SK-N-SH treated with all-trans-retinoic acid at 6 μM for 48 hours (cell line): ENCODE results near the gene RBM19.
A peak's percentile ranks its signal among the peaks of the same experiment; 100 is the strongest.

Source experiments
- ATAC-seq: fragments of 200-7000 bp; cut with Tn5 transposase; 3 replicates; pipeline ENCODE4 v1.9.1; 2020; ENCODE audit warnings: mild to moderate bottlenecking, moderate library complexity
- ARNTL ChIP-seq: fragments of 450-650 bp; formaldehyde crosslinking; IDR thresholded peaks from 2 replicates; pipeline ENCODE4 v1.5.0; 2020; ENCODE audit warnings: low read depth, mild to moderate bottlenecking, moderate library complexity, borderline replicate concordance
- BACH2 ChIP-seq: fragments of 250-450 bp; sonication (Bioruptor Pico); IDR thresholded peaks from 2 replicates; pipeline ENCODE4 v1.9.0; 2021; ENCODE audit warnings: mild to moderate bottlenecking, borderline replicate concordance
- CSDC2 ChIP-seq: fragments of 250-450 bp; sonication (Bioruptor Pico); IDR thresholded peaks from 2 replicates; pipeline ENCODE4 v1.5.0; 2020; ENCODE audit warnings: mild to moderate bottlenecking, moderate library complexity
- ESRRG ChIP-seq: fragments of 250-450 bp; sonication (Bioruptor Pico); IDR thresholded peaks from 2 replicates; pipeline ENCODE4 v1.6.1; 2021; ENCODE audit warnings: mild to moderate bottlenecking
- GLIS3 ChIP-seq: fragments of 250-450 bp; sonication (Bioruptor Pico); IDR thresholded peaks from 2 replicates; pipeline ENCODE4 v1.5.0; 2020; ENCODE audit warnings: mild to moderate bottlenecking, moderate library complexity
- OSR1 ChIP-seq: fragments of 250-450 bp; sonication (Bioruptor Pico); IDR thresholded peaks from 2 replicates; pipeline ENCODE4 v1.8.0; 2022; ENCODE audit warnings: moderate library complexity, mild to moderate bottlenecking, inconsistent platforms
- PPARA ChIP-seq: fragments of 250-450 bp; sonication (Bioruptor Pico); IDR thresholded peaks from 2 replicates; pipeline ENCODE4 v1.5.0; 2020; ENCODE audit warnings: mild to moderate bottlenecking, borderline replicate concordance
- RARB ChIP-seq: fragments of 250-450 bp; sonication (Bioruptor Pico); IDR thresholded peaks from 2 replicates; pipeline ENCODE4 v1.8.0; 2021; ENCODE audit warnings: mild to moderate bottlenecking, moderate library complexity
- TCF4 ChIP-seq: fragments of 250-450 bp; sonication (Bioruptor Pico); IDR thresholded peaks from 2 replicates; pipeline ENCODE4 v1.8.0; 2021; ENCODE audit warnings: mild to moderate bottlenecking, moderate library complexity, borderline replicate concordance
- ZFP3 ChIP-seq: fragments of 250-450 bp; sonication (Bioruptor Pico); IDR thresholded peaks from 2 replicates; pipeline ENCODE4 v1.5.0; 2020; ENCODE audit warnings: mild to moderate bottlenecking, moderate library complexity
- ZFP30 ChIP-seq: fragments of 450-650 bp; formaldehyde crosslinking; IDR thresholded peaks from 2 replicates; pipeline ENCODE4 v1.5.0; 2022; ENCODE audit warnings: mild to moderate bottlenecking, moderate library complexity
- ZNF565 ChIP-seq: fragments of 450-650 bp; formaldehyde crosslinking; conservative IDR thresholded peaks from 2 replicates; pipeline ENCODE4 v1.5.0; 2020; ENCODE audit warnings: low read depth, mild to moderate bottlenecking, moderate library complexity
- ZNF70 ChIP-seq: fragments of 450-650 bp; formaldehyde crosslinking; IDR thresholded peaks from 2 replicates; pipeline ENCODE4 v1.5.0; 2020; ENCODE audit warnings: mild to moderate bottlenecking, moderate library complexity
- ZNF8 ChIP-seq: fragments of 450-650 bp; formaldehyde crosslinking; IDR thresholded peaks from 2 replicates; pipeline ENCODE4 v1.5.0; 2020; ENCODE audit warnings: mild to moderate bottlenecking, moderate library complexity
- TF ChIP-seq, protein P1 (sequence below): fragments of 250-450 bp; sonication (Bioruptor Pico); IDR thresholded peaks from 2 replicates; pipeline ENCODE4 v1.5.1; 2020; ENCODE audit warnings: low read depth, mild to moderate bottlenecking, moderate library complexity
- TF ChIP-seq, protein P2 (sequence below): fragments of 250-450 bp; sonication (Bioruptor Pico); IDR thresholded peaks from 2 replicates; pipeline ENCODE4 v1.8.0; 2021; ENCODE audit warnings: low read depth, mild to moderate bottlenecking, moderate library complexity, borderline replicate concordance
- TF ChIP-seq, protein P3 (sequence below): fragments of 250-450 bp; sonication (Bioruptor Pico); IDR thresholded peaks from 2 replicates; pipeline ENCODE4 v1.5.0; 2020; ENCODE audit warnings: mild to moderate bottlenecking, moderate library complexity
- TF ChIP-seq, protein P4 (sequence below): fragments of 250-450 bp; sonication (Bioruptor Pico); IDR thresholded peaks from 2 replicates; pipeline ENCODE4 v1.5.1; 2021; ENCODE audit warnings: mild to moderate bottlenecking, moderate library complexity

Gene RBM19

DNA sequence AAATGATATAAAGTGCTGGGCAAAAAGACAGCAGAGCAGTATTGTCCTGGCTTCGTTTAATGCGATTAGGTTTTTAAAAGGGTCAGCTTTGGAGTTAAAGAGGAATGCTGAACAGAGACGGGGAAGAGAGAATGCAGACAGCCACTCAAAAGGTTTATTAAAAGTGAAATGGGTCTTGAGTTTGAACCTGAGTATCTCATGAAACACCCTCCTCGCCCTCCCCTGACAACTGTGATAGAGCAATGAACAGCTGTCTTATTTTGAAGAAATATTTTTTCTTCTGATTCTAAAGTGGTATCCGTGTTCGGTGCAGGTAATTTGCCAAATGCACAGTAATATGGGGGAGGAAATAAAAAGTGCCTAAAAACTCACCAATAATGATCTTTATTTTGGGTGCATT lies 73.6 kb downstream of the RBM19 start:
- no peak for ATAC-seq
- no peak for TF ChIP-seq OSR1

DNA sequence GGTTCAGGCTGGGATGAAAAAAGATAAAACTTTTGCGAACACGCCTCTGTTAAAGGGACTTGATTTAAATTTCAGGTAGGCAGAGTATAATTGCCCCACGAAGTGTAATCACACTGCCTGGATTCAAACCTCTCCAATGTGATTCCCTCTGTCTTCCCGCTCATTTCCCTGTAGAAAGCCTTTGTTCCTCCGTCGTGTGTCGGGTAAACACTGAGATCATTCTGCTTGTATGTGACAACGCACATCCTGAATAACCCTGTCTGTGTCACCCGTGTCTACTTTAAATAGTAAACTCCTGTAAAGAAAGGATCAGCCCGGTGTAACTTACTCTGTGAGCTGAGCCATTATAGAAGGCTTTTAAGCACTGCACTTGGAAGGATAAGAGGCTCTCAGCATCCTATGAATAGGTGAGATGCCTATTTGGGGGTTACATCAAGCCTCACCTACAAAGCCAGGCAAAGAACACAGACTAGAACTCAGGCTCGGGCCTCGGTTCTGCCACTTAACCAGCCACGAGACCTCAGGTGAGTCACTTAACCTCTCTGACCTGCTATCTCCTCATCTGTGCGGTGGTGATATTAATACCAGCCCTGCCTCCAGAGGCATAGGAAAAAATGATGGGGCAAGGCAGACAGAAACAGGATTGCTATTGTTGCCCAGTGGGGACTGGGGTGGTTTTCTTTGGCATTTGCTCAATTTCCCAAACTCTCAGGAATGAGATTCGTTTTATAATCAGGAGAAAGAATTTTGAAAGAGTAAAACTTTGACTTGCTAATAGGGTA lies 74.2 kb downstream of the RBM19 start:
- no peak for ATAC-seq
- TF ChIP-seq, protein P1, sequence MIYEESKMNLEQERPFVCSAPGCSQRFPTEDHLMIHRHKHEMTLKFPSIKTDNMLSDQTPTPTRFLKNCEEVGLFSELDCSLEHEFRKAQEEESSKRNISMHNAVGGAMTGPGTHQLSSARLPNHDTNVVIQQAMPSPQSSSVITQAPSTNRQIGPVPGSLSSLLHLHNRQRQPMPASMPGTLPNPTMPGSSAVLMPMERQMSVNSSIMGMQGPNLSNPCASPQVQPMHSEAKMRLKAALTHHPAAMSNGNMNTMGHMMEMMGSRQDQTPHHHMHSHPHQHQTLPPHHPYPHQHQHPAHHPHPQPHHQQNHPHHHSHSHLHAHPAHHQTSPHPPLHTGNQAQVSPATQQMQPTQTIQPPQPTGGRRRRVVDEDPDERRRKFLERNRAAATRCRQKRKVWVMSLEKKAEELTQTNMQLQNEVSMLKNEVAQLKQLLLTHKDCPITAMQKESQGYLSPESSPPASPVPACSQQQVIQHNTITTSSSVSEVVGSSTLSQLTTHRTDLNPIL: no peak
- TF ChIP-seq GLIS3 (CRISPR knock-in tag) (no peak), TCF4 (CRISPR knock-in tag) (no peak)
- TF ChIP-seq, all 23 proteins: peak for 0

DNA sequence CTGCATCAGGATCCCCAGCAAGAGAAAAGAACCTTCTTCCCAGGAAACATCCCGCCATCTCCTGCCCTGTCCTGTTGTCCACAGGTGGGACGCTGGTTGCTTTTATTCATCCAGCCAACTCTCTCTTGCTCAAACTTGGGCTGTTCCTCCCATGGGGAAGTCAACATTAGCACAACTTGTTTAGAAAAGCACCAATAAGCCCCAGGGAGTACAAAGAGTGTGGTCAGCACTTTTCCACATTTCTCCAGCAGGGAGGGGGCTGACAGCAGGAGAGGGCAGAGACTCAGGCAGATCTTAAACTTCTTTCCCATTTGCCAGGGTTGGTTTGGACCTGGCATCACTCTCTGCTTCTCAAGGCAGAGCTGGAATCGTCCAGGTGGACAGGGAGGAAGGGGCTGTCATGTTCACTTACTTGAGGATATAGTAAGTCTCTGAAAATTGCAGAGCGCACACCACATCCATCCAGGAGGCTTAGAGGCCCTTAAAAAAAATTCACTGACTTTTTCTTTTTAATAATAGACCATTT lies 74.9 kb downstream of the RBM19 start:
- no peak for ATAC-seq
- TF ChIP-seq ZFP30 (CRISPR knock-in tag) (no peak), ZNF70 (CRISPR knock-in tag) (no peak), ZNF8 (no peak), ESRRG (CRISPR knock-in tag) (no peak), RARB (CRISPR knock-in tag) (no peak), ZNF565 (no peak), CSDC2 (no peak), ZFP3 (CRISPR knock-in tag) (no peak), TCF4 (CRISPR knock-in tag) (no peak), ARNTL (no peak), BACH2 (CRISPR knock-in tag) (no peak), OSR1 (no peak)
- TF ChIP-seq, protein P2, sequence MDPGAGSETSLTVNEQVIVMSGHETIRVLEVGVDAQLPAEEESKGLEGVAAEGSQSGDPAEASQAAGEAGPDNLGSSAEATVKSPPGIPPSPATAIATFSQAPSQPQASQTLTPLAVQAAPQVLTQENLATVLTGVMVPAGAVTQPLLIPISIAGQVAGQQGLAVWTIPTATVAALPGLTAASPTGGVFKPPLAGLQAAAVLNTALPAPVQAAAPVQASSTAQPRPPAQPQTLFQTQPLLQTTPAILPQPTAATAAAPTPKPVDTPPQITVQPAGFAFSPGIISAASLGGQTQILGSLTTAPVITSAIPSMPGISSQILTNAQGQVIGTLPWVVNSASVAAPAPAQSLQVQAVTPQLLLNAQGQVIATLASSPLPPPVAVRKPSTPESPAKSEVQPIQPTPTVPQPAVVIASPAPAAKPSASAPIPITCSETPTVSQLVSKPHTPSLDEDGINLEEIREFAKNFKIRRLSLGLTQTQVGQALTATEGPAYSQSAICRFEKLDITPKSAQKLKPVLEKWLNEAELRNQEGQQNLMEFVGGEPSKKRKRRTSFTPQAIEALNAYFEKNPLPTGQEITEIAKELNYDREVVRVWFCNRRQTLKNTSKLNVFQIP (CRISPR knock-in tag): no peak
- TF ChIP-seq, protein P3, sequence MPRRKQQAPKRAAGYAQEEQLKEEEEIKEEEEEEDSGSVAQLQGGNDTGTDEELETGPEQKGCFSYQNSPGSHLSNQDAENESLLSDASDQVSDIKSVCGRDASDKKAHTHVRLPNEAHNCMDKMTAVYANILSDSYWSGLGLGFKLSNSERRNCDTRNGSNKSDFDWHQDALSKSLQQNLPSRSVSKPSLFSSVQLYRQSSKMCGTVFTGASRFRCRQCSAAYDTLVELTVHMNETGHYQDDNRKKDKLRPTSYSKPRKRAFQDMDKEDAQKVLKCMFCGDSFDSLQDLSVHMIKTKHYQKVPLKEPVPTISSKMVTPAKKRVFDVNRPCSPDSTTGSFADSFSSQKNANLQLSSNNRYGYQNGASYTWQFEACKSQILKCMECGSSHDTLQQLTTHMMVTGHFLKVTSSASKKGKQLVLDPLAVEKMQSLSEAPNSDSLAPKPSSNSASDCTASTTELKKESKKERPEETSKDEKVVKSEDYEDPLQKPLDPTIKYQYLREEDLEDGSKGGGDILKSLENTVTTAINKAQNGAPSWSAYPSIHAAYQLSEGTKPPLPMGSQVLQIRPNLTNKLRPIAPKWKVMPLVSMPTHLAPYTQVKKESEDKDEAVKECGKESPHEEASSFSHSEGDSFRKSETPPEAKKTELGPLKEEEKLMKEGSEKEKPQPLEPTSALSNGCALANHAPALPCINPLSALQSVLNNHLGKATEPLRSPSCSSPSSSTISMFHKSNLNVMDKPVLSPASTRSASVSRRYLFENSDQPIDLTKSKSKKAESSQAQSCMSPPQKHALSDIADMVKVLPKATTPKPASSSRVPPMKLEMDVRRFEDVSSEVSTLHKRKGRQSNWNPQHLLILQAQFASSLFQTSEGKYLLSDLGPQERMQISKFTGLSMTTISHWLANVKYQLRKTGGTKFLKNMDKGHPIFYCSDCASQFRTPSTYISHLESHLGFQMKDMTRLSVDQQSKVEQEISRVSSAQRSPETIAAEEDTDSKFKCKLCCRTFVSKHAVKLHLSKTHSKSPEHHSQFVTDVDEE (CRISPR knock-in tag): no peak
- TF ChIP-seq, all 23 proteins: peak for 0

DNA sequence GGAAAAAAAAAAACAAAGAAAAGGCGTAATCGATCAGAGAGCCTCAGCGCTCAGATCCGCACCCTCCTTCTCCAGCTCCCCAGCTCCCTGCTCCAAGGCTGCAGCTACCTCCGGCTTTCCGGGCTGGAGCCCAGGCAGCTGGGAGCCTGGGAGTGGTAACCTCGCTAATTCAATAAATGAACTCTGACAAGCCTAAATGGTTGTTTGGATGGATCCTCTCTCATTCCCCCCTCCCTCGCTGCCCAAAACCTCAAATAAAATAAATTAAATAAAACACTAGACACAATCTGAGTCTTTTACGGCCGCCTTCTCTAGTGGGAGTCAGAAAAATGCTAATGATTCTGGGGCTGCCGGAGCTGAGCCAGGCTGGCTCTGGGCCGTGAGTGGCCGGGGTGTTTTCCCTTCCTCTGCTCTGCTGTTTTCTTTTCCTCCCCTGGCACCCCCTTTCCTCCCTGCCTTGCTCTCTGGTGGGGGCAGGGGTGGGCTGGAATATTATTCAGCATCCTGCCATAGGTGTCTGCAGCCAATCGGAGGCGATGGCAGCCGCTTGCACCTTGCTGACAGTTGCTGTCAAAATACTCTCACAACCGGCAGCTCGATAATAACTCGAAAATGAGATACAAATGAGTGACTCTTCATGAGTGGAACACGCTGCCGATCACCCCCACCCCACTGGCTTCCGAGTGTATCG lies 76.1 kb downstream of the RBM19 start:
- peak; percentile 87 for ATAC-seq

More for the DNA sequence above, 76.1 kb downstream of the RBM19 start:
- TF ChIP-seq GLIS3 (CRISPR knock-in tag): no peak
- no peak for TF ChIP-seq ZFP30 (CRISPR knock-in tag)
- no peak for TF ChIP-seq ZNF70 (CRISPR knock-in tag)
- TF ChIP-seq, protein P4, sequence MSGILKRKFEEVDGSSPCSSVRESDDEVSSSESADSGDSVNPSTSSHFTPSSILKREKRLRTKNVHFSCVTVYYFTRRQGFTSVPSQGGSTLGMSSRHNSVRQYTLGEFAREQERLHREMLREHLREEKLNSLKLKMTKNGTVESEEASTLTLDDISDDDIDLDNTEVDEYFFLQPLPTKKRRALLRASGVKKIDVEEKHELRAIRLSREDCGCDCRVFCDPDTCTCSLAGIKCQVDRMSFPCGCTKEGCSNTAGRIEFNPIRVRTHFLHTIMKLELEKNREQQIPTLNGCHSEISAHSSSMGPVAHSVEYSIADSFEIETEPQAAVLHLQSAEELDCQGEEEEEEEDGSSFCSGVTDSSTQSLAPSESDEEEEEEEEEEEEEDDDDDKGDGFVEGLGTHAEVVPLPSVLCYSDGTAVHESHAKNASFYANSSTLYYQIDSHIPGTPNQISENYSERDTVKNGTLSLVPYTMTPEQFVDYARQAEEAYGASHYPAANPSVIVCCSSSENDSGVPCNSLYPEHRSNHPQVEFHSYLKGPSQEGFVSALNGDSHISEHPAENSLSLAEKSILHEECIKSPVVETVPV (CRISPR knock-in tag): no peak
- TF ChIP-seq ZNF8: no peak
- no peak for TF ChIP-seq CSDC2
- TF ChIP-seq, protein P3 (CRISPR knock-in tag): no peak
- TF ChIP-seq PPARA (CRISPR knock-in tag): no peak
- TF ChIP-seq ARNTL: no peak
- no peak for TF ChIP-seq RARB (CRISPR knock-in tag)
- no peak for TF ChIP-seq ESRRG (CRISPR knock-in tag)
- no peak for TF ChIP-seq ZFP3 (CRISPR knock-in tag)
- no peak for TF ChIP-seq ZNF565
